GM21360 (cell line): ENCODE measurements around the gene ENOSF1.
A peak's percentile ranks its signal among the peaks of the same experiment; 100 is the strongest.
"Not testable (repeated sequence)": the region's sequence is repeated elsewhere in the genome, so short reads cannot be mapped to it uniquely, and the experiment has no call there.

Experiments
- ATAC-seq: cut with Tn5 transposase; IDR thresholded peaks from one replicate; pipeline ENCODE4 v1.9.1; 2021; ENCODE audit warnings: mild to moderate bottlenecking, moderate library complexity; ENCODE audit not compliant: unreplicated experiment

The ENOSF1 gene

GRCh38 chr18:712401-713134 lies at the start of gene ENOSF1:
Gene ENOSF1 (minus strand): TSS chr18:712630. CDS start chr18:712587, 43 bp downstream.
- peak; percentile 88 for ATAC-seq

- not testable (repeated sequence) for ATAC-seq
Measured at GRCh38 chr18:759864-760263, 47.4 kb upstream of the ENOSF1 start.

- ATAC-seq, result no peak
Measured at GRCh38 chr18:755506-755905, 43.1 kb upstream of the ENOSF1 start.

- ATAC-seq, result no peak
Measured at GRCh38 chr18:754656-755055, 42.2 kb upstream of the ENOSF1 start.

- ATAC-seq, result no peak
Measured at GRCh38 chr18:750456-750855, 38.0 kb upstream of the ENOSF1 start.

GRCh38 chr18:744832-745597 lies 32.6 kb upstream of the ENOSF1 start:
- no peak for ATAC-seq

GRCh38 chr18:741931-742512 lies 29.6 kb upstream of the ENOSF1 start:
- no peak for ATAC-seq

- ATAC-seq, result no peak
Measured at GRCh38 chr18:732371-732770, 19.9 kb upstream of the ENOSF1 start.

GRCh38 chr18:731185-731584 lies 18.8 kb upstream of the ENOSF1 start:
- ATAC-seq, result no peak

GRCh38 chr18:730692-731091 lies 18.3 kb upstream of the ENOSF1 start:
- ATAC-seq, result no peak

- ATAC-seq, result not testable (repeated sequence)
Measured at GRCh38 chr18:730120-730519, 17.7 kb upstream of the ENOSF1 start.

- no peak for ATAC-seq
Measured at GRCh38 chr18:725646-726045, 13.2 kb upstream of the ENOSF1 start.

GRCh38 chr18:723541-724080 lies 11.2 kb upstream of the ENOSF1 start:
- no peak for ATAC-seq

GRCh38 chr18:717003-717402 lies 4.6 kb upstream of the ENOSF1 start:
- no peak for ATAC-seq

GRCh38 chr18:715626-716025 lies 3.2 kb upstream of the ENOSF1 start:
- no peak for ATAC-seq

- no peak for ATAC-seq
Measured at GRCh38 chr18:713135-713490, 683 bp upstream of the ENOSF1 start.

GRCh38 chr18:711657-712400 lies 601 bp downstream of the ENOSF1 start:
- peak; percentile 60 for ATAC-seq

- peak; percentile 6 for ATAC-seq
Measured at GRCh38 chr18:711310-711656, 1.1 kb downstream of the ENOSF1 start.

GRCh38 chr18:710418-711300 lies 1.8 kb downstream of the ENOSF1 start:
- no peak for ATAC-seq

GRCh38 chr18:709771-710170 lies 2.7 kb downstream of the ENOSF1 start:
- no peak for ATAC-seq
